ENCODE results near the gene CCDC142. TPM values are rescaled to one million over a fixed set of nuclear protein-coding genes. Genes with fewer than 3 reads are reported as not detected.

The CCDC142 gene
- total RNA-seq, 8 experiments from 2014 or later, result 8.0 to 32.3 (median 12.8) TPM

DNA sequence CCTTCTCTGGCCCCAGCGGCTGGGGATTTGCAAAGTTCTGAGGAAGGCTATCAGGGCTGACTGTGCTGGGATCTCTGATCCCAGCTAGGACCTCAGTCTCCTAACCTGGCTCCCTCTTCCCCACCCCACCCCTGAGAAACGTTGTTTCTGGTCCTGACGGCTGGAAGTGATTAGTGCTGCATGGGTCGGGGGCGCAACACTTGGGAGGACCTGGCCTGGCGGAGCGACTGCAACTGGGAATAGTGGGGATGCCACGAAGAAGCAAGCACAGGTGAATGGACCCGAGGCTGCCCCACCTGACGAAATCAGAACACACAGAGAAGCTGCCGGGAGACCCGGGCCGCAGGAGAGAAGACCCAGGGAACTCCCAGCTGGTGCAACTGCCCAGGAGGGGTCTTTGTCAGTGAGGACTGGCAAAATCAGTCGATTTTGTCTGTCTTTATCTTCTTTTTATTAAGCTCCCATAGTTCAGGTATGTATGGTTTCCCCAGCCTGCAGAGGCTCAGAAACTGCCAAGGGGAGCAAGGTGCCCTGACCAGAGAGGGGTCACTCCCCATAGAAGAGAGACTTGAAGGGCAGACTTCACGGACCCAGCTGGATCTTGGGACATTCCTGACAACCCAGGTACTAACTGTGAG lies 17.3 kb upstream of the CCDC142 start:
- ATAC-seq (replicated peaks in 6 of 8), result no peak
- in situ Hi-C loops (cut with MboI; ENCODE audit: low pct_unique_long_range_greater_than_20kb in 2 of 9, low sequenced_read_pairs in 9 of 9, unreplicated experiment in 9 of 9), result loop anchor here in 3 of 9 experiments (25.0 kb wide), 1 partner anchor 87 kb away; no protein-coding TSS in a partner anchor
- Histone ChIP-seq H3K4me3 (no peak overlapping the region), H3K4me1 (replicated peaks in 1 of 2) (peaks cover 9 to 32% of the 10 kb centered on the region in 2 donors), H3K27ac (no peak overlapping the region)
- WGBS, 10 experiments, result 0 to 65% (median 45%) methylated on average over 1 to 8 of the region's 15 CpGs; no CpG with 5 or more reads in 2 of the 10 experiments

- H3K4me3 ChIP-seq, result peak within 1 kb of the TSS in 3 of 5 donors; percentile 13 to 16 (median 14)
- no peak within 1 kb of the TSS for H3K27ac ChIP-seq
- peaks cover 9 to 32% of the 10 kb centered on the region in 2 donors for H3K4me1 ChIP-seq (replicated peaks in 1 of 2)
- ATAC-seq (replicated peaks in 6 of 8), result peak in 7 of 8 experiments; percentile 1 to 15 (median 10)
- in situ Hi-C loops (cut with MboI; ENCODE audit: low pct_unique_long_range_greater_than_20kb in 2 of 9, low sequenced_read_pairs in 9 of 9, unreplicated experiment in 9 of 9), result loop anchor here in 3 of 9 experiments (25.0 kb wide), 1 partner anchor 88 kb away; no protein-coding TSS in a partner anchor
- 83% methylated on average over 2 of the region's 65 CpGs; no CpG with 5 or more reads in 9 of the 10 experiments for WGBS, 10 experiments
Measured at GRCh38 chr2:74499267-74499939, 16.6 kb upstream of the CCDC142 start, which contains the start of gene LBX2. Gene LBX2, minus strand, starts transcription at chr2:74499603. Its CDS starts 66 bp downstream, at chr2:74499537.

GRCh38 chr2:74498500-74499266 lies 15.9 kb upstream of the CCDC142 start:
- peak in 6 of 8 experiments; percentile 3 to 19 (median 8) for ATAC-seq (replicated peaks in 6 of 8)
- Histone ChIP-seq H3K27ac (no peak overlapping the region), H3K4me1 (replicated peaks in 1 of 2) (peaks cover 9 to 32% of the 10 kb centered on the region in 2 donors), H3K4me3 (peak overlapping the region in 3 of 5 donors; percentile 6 to 24 (median 17))
- in situ Hi-C loops (cut with MboI; ENCODE audit: low pct_unique_long_range_greater_than_20kb in 2 of 9, low sequenced_read_pairs in 9 of 9, unreplicated experiment in 9 of 9), result loop anchor here in 3 of 9 experiments (25.0 kb wide), 1 partner anchor 89 kb away; no protein-coding TSS in a partner anchor
- whole genome bisulfite sequencing, 10 experiments, result 0 to 2% (median 0%) methylated on average over 1 to 8 of the region's 41 CpGs; no CpG with 5 or more reads in 5 of the 10 experiments

- WGBS, 10 experiments, result 0 to 7% (median 4%) methylated on average over 1 to 25 of the region's 61 CpGs; no CpG with 5 or more reads in 6 of the 10 experiments
- in situ Hi-C loops (cut with MboI; ENCODE audit: low pct_unique_long_range_greater_than_20kb in 2 of 9, low sequenced_read_pairs in 9 of 9, unreplicated experiment in 9 of 9), result loop anchor here in 3 of 9 experiments (25.0 kb wide), 1 partner anchor 89 kb away; no protein-coding TSS in a partner anchor
- ATAC-seq (replicated peaks in 6 of 8), result peak in 7 of 8 experiments; percentile 12 to 36 (median 18)
- peak overlapping the region in 4 of 5 donors; percentile 4 to 24 (median 12) for H3K4me3 ChIP-seq
- H3K27ac ChIP-seq, result no peak overlapping the region
- peaks cover 6 to 27% of the 10 kb centered on the region in 2 donors for H3K4me1 ChIP-seq (replicated peaks in 1 of 2)
Measured at GRCh38 chr2:74497777-74498499, 15.1 kb upstream of the CCDC142 start.

- no peak overlapping the region for H3K4me3 ChIP-seq
- peaks cover 6 to 22% of the 10 kb centered on the region in 2 donors for H3K4me1 ChIP-seq (replicated peaks in 1 of 2)
- ATAC-seq (replicated peaks in 6 of 8), result no peak
- in situ Hi-C loops (cut with MboI; ENCODE audit: low pct_unique_long_range_greater_than_20kb in 2 of 9, low sequenced_read_pairs in 9 of 9, unreplicated experiment in 9 of 9), result loop anchor here in 3 of 9 experiments (25.0 kb wide), 1 partner anchor 90 kb away; no protein-coding TSS in a partner anchor
- no peak overlapping the region for H3K27ac ChIP-seq
- 30 to 100% (median 46%) methylated on average over 1 to 16 of the region's 19 CpGs; no CpG with 5 or more reads in 1 of the 10 experiments for WGBS, 10 experiments
Measured at GRCh38 chr2:74496997-74497776, 14.4 kb upstream of the CCDC142 start.

- Histone ChIP-seq H3K4me3 (no peak overlapping the region), H3K4me1 (replicated peaks in 1 of 2) (peaks cover 6 to 20% of the 10 kb centered on the region in 2 donors), H3K27ac (no peak overlapping the region)
- ATAC-seq (replicated peaks in 6 of 8), result no peak
- 40 to 100% (median 76%) methylated on average over 1 of the region's 1 CpG; no CpG with 5 or more reads in 6 of the 10 experiments for WGBS, 10 experiments
- in situ Hi-C loops (cut with MboI; ENCODE audit: low pct_unique_long_range_greater_than_20kb in 2 of 9, low sequenced_read_pairs in 9 of 9, unreplicated experiment in 9 of 9), result loop anchor here in 3 of 9 experiments (25.0 kb wide), 1 partner anchor 92 kb away; no protein-coding TSS in a partner anchor
Measured at GRCh38 chr2:74495440-74495839, 12.6 kb upstream of the CCDC142 start.

DNA sequence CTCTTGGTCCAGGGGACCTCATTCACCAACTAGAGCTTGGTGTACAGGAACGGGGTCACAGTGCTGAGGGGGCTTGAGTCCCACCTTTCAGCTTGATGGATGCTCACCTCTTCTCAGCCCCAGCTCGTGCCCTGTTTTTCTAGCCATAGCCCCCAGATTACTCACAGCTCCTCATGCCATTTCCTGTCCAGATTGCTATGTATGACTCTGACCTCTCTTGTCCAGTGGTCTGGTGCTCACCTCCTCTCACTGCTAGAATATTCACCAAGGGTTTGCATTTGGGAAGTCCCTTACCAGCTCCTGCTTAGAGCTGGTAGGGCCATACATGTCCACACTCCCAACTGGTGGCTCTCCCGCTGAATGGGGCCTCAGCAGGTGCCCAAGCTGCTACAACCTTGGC lies 10.7 kb upstream of the CCDC142 start:
- 68 to 100% (median 86%) methylated on average over 2 of the region's 3 CpGs; no CpG with 5 or more reads in 7 of the 10 experiments for WGBS, 10 experiments
- Histone ChIP-seq H3K27ac (no peak overlapping the region), H3K4me1 (replicated peaks in 1 of 2) (peaks cover 6 to 10% of the 10 kb centered on the region in 2 donors), H3K4me3 (no peak overlapping the region)
- ATAC-seq (replicated peaks in 6 of 8), result no peak
- in situ Hi-C loops (cut with MboI; ENCODE audit: low pct_unique_long_range_greater_than_20kb in 2 of 9, low sequenced_read_pairs in 9 of 9, unreplicated experiment in 9 of 9), result loop anchor here in 3 of 9 experiments (25.0 kb wide), 1 partner anchor 94 kb away; no protein-coding TSS in a partner anchor

DNA sequence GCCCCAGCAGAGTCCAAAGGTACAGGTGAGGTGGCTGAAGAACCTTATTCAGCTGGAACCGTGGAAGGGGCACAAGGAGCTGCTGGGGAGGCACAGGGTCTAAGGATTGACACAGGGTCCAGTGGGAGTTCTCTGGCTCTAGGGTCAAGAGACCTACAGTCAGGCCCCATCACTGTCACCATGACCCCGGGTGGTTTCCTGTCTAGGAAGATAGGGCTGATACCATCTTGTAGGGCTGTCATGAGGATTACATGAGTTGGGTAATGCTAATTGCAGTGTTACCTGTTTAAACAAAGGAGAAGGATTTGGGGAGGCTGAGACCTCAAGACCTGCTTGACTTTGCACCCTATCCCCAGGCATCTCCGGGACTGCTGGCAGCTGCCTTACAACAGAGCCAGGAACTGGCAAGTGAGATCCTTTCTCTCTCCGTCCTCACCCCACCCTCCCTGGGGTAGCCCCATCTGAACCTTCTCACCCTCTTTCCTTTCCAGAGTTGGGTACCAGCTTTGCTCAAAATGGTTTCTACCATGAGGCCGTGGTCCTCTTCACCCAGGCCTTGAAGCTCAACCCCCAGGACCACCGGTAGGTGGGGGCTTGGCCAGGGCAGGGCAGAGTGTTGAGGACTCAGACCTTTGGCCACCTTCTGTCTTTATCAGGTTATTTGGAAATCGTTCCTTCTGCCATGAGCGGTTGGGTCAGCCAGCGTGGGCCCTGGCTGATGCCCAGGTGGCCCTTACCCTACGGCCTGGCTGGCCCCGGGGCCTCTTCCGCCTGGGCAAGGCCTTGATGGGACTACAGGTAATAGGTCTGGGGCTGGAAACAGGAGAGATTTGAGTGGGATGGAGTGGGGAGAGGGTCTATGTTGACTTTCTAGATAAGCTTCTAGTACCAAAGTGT lies 9.1 kb upstream of the CCDC142 start:
- Histone ChIP-seq H3K4me3 (no peak overlapping the region), H3K27ac (no peak overlapping the region), H3K4me1 (replicated peaks in 1 of 2) (no peaks in the 10 kb centered on the region)
- no peak for ATAC-seq (replicated peaks in 6 of 8)
- WGBS, 10 experiments, result 83 to 100% (median 90%) methylated on average over 1 to 6 of the region's 12 CpGs; no CpG with 5 or more reads in 5 of the 10 experiments
- in situ Hi-C loops (cut with MboI; ENCODE audit: low pct_unique_long_range_greater_than_20kb in 2 of 9, low sequenced_read_pairs in 9 of 9, unreplicated experiment in 9 of 9), result loop anchor here in 3 of 9 experiments (25.0 kb wide), 1 partner anchor 95 kb away; no protein-coding TSS in a partner anchor

DNA sequence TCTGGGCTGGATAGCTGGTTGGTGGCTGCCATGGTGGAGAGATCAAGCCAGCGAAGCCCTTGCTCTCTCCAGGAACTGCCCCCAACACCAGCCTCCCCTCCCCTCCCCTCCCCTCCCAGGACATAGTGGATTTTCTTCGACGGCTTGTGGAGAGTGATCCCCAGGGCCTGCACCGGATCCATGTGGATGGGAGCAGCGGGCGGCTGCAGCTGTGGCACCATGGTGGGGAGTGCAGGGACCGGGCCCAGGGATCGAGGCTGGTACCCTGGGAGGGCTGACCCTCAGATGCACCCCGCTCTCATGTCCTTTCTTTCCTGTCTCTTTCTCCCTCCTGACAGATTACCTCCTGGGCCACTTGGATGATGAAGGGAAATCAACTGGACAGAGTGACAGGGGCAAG lies 7.1 kb upstream of the CCDC142 start:
- no peak overlapping the region for H3K4me3 ChIP-seq
- H3K27ac ChIP-seq, result no peak overlapping the region
- ATAC-seq (replicated peaks in 6 of 8), result no peak
- in situ Hi-C loops (cut with MboI; ENCODE audit: low pct_unique_long_range_greater_than_20kb in 2 of 9, low sequenced_read_pairs in 9 of 9, unreplicated experiment in 9 of 9), result loop anchor here in 3 of 9 experiments (25.0 kb wide), 1 partner anchor 97 kb away; no protein-coding TSS in a partner anchor
- H3K4me1 ChIP-seq (replicated peaks in 1 of 2), result no peaks in the 10 kb centered on the region
- WGBS, 10 experiments, result 83 to 100% (median 100%) methylated on average over 1 to 5 of the region's 9 CpGs; no CpG with 5 or more reads in 7 of the 10 experiments

- Histone ChIP-seq H3K4me1 (replicated peaks in 1 of 2) (no peaks in the 10 kb centered on the region), H3K4me3 (no peak overlapping the region), H3K27ac (no peak overlapping the region)
- in situ Hi-C loops (cut with MboI; ENCODE audit: low pct_unique_long_range_greater_than_20kb in 2 of 9, low sequenced_read_pairs in 9 of 9, unreplicated experiment in 9 of 9), result loop anchor here in 3 of 9 experiments (25.0 kb wide), 1 partner anchor 98 kb away; no protein-coding TSS in a partner anchor
- no peak for ATAC-seq (replicated peaks in 6 of 8)
- 81 to 100% (median 90%) methylated on average over 1 to 8 of the region's 9 CpGs; no CpG with 5 or more reads in 5 of the 10 experiments for WGBS, 10 experiments
Measured at GRCh38 chr2:74488643-74489481, 6.1 kb upstream of the CCDC142 start.
